GM21447 (cell line): ENCODE data around the gene GLYATL1B.
"Not testable (repeated sequence)": the region's sequence is repeated elsewhere in the genome, so short reads cannot be mapped to it uniquely, and the experiment has no call there.

Experiments used
- ATAC-seq: cut with Tn5 transposase; IDR thresholded peaks from one replicate; pipeline ENCODE4 v1.9.1; 2021; ENCODE audit not compliant: unreplicated experiment

The GLYATL1B gene

GRCh38 chr11:59095225-59095624 is 9.1 kb downstream of the GLYATL1B start:
- ATAC-seq = peak; percentile 79

DNA sequence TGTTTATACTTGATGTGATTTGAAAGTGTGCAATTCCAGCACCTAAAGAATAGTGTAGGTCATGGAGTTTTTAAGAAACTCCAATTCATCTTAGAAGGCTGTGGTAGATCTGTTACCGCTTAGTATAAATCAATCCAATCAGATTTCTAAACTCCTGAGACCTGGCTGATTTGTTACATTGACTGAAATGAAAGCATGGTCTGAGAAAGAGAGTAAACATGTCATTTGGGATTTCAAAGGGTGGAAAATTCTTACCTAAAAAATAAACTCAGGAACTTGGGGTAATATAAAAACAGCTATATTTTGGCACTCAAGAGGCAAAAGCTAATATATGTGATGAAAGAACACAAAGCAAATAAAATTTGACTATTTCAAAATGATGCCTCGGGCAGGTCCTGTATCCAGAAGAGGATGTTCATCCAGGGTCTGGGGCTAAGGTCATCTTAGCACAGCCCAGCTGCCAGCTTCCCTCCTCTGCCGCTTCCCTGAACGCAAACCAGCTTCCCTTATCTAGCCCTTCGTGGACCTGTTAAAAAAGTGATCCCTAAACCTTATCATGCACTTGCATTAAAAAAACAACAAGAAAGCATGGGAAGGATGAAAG is 10.0 kb downstream of the GLYATL1B start:
- ATAC-seq = not testable (repeated sequence)

- no peak for ATAC-seq
These were observed 11.1 kb downstream of the GLYATL1B start for GRCh38 chr11:59097113-59097708.

GRCh38 chr11:59097938-59098337 is 11.8 kb downstream of the GLYATL1B start:
- not testable (repeated sequence) for ATAC-seq

DNA sequence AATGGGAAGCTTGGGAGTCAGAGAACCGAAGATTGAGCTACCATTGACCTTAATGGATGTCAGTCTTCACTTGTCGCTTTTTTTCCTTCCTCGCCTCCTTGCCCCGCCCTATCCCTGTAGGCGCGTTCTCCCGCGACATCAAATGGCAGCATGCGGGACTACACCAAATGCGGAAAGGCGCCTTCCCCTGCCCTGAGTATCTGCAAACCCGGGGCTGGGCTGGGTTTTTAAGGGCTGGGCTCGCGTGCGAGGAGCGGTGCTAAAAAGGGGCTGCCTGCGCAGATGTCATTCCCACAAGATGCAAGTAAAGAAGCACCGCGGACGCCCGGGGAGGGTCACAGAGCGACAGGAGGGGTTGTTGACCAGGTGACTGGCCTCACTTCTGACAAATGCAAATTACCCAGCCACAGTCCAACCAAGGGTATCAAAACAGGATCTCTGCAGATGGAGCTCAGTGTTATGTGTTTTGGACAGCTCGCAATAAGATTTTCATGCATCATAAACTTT is 16.2 kb downstream of the GLYATL1B start:
- ATAC-seq = peak; percentile 59

GRCh38 chr11:59106363-59107336 is 20.5 kb downstream of the GLYATL1B start, which contains the start of gene FAM111B:
Gene FAM111B (plus strand): TSS chr11:59107237. CDS start chr11:59109626, 2,389 bp downstream.
- ATAC-seq = peak; percentile 70

- peak; percentile 38 for ATAC-seq
These were observed 21.6 kb downstream of the GLYATL1B start for GRCh38 chr11:59107721-59108120.

- no peak for ATAC-seq
These were observed 26.4 kb downstream of the GLYATL1B start for GRCh38 chr11:59112494-59112893.

- no peak for ATAC-seq
These were observed 28.2 kb downstream of the GLYATL1B start for GRCh38 chr11:59114344-59114743.

GRCh38 chr11:59115553-59115952 is 29.4 kb downstream of the GLYATL1B start:
- ATAC-seq = no peak

DNA sequence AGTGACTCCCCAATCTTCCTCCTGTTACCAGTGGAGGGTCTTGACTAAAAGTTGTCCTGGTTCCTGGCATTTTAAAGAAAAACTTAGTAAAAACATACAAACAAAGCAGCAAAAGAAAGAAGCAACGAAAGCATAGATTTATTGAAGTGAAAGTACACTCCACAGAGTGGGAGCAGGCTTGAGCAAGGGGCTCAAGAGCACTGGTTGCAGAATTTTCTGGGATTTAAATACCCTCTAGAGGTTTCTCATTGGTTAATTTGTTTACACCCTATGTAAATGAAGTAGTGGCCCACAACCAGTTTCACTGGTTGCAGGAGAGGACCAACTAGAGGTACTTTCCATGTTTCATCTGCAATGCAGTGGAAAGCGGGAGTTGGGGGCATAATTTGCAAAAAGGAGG is 31.7 kb downstream of the GLYATL1B start:
- no peak for ATAC-seq

GRCh38 chr11:59119826-59120225 is 33.7 kb downstream of the GLYATL1B start:
- no peak for ATAC-seq

- peak; percentile 96 for ATAC-seq
These were observed 49.7 kb downstream of the GLYATL1B start for GRCh38 chr11:59135648-59136461.

- not testable (repeated sequence) for ATAC-seq
These were observed 50.4 kb downstream of the GLYATL1B start for GRCh38 chr11:59136551-59136950.

GRCh38 chr11:59137190-59137589 is 51.1 kb downstream of the GLYATL1B start:
- no peak for ATAC-seq

GRCh38 chr11:59138643-59139042 is 52.5 kb downstream of the GLYATL1B start:
- ATAC-seq = no peak

- no peak for ATAC-seq
These were observed 55.1 kb downstream of the GLYATL1B start for GRCh38 chr11:59141191-59141590.

GRCh38 chr11:59141673-59142460 is 55.8 kb downstream of the GLYATL1B start:
- no peak for ATAC-seq
